CD4-positive, alpha-beta T cell (primary cell): Measurements from ENCODE around the gene KRTAP5-4. TPM values are rescaled to one million over a fixed set of nuclear protein-coding genes. Genes with fewer than 3 reads are reported as not detected.

Experiments
- ATAC-seq: fragments of 200-7000 bp; cut with Tn5 transposase; one replicate; pipeline ENCODE4 v1.10.0; 2022; ENCODE audit warnings: mild to moderate bottlenecking; ENCODE audit not compliant: poor library complexity
- CTCF ChIA-PET: fragments of 350-600 bp; sonication (Branson Sonifier 250); formaldehyde crosslinking; loops from one replicate; lab custom pipeline; 2021; ENCODE audit warnings: antibody characterized with exemption, inconsistent platforms; lab: Charles Lee
- POLR2A ChIA-PET: fragments of 350-600 bp; sonication (Branson Sonifier 250); formaldehyde crosslinking; loops from one replicate; lab custom pipeline; 2021; ENCODE audit warnings: antibody characterized with exemption, inconsistent platforms; lab: Charles Lee
- DNase-seq, 14 experiments: peaks; one replicate each; pipeline ENCODE4 v3.0.0-alpha.2; 2013 to 2020; ENCODE audit warnings: mixed read lengths in 2 of 14
- H3K27ac ChIP-seq, 2 donors: one replicate each; pipeline versions ENCODE4 v1.5.1 to v1.7.0; 2013; ENCODE audit warnings: low read length in 2 of 2, low read depth in 1 of 2, mild to moderate bottlenecking in 1 of 2
- H3K27me3 ChIP-seq, 2 experiments: 1 replicate in 1 of 2; 2 replicates in 1 of 2; pipeline versions ENCODE4 v1.6.1 to v1.7.0; 2013; ENCODE audit warnings: low read length in 2 of 2, control low read depth in 1 of 2, mild to moderate bottlenecking in 1 of 2, moderate library complexity in 1 of 2; ENCODE audit not compliant: insufficient read depth in 2 of 2, control insufficient read depth in 1 of 2
- H3K36me3 ChIP-seq: one replicate; pipeline ENCODE4 v1.6.1; 2013; ENCODE audit warnings: low read length, control low read depth; ENCODE audit not compliant: insufficient read depth
- H3K4me1 ChIP-seq: one replicate; pipeline ENCODE4 v1.6.1; 2013; ENCODE audit warnings: low read length, control low read depth; ENCODE audit not compliant: insufficient read depth
- H3K4me3 ChIP-seq: one replicate; pipeline ENCODE4 v1.5.1; 2013; ENCODE audit warnings: mild to moderate bottlenecking, low read length, moderate library complexity
- H3K9me3 ChIP-seq, 2 experiments: 1 replicate in 1 of 2; 2 replicates in 1 of 2; pipeline versions ENCODE4 v1.6.1 to v1.7.0; 2013; ENCODE audit warnings: low read length in 2 of 2, mild to moderate bottlenecking in 2 of 2, control low read depth in 1 of 2, moderate library complexity in 1 of 2; ENCODE audit not compliant: control insufficient read depth in 1 of 2, insufficient read depth in 1 of 2
- H3K27ac Mint-ChIP-seq: one replicate; pipeline ENCODE4 v1.8.0; 2020; ENCODE audit warnings: mixed read lengths
- H3K27me3 Mint-ChIP-seq: one replicate; pipeline ENCODE4 v1.8.0; 2021; ENCODE audit warnings: mixed read lengths
- H3K36me3 Mint-ChIP-seq: one replicate; pipeline ENCODE4 v1.8.0; 2021; ENCODE audit warnings: low read depth, mixed read lengths
- H3K4me1 Mint-ChIP-seq: one replicate; pipeline ENCODE4 v1.8.0; 2021; ENCODE audit warnings: low read depth, mixed read lengths
- H3K4me3 Mint-ChIP-seq: one replicate; pipeline ENCODE4 v1.8.0; 2020; ENCODE audit warnings: mild to moderate bottlenecking, mixed read lengths
- H3K9me3 Mint-ChIP-seq: one replicate; pipeline ENCODE4 v1.8.0; 2020; ENCODE audit warnings: mixed read lengths
- intact Hi-C, 2 experiments: fragments of 100-400 bp; cut with DNase I in 1 of 2; cut with micrococcal nuclease in 1 of 2; formaldehyde crosslinking; loops; one replicate each; pipeline versions ENCODE4 v1.15.1 to v1.9.0; 2023 to 2025; cut with DNase I, micrococcal nuclease
- total RNA-seq, 174 experiments: library from RNA in 2 of 174; stranded (reverse) in 2 of 174; gene quantifications; one replicate each; pipeline ENCODE4 v1.2.3 and lab custom pipeline; 2021 to 2026
- TF ChIP-seq, protein P1 (sequence below): fragments of 200-600 bp; IDR thresholded peaks from one replicate; pipeline ENCODE4 v1.8.0; 2022; ENCODE audit warnings: antibody characterized with exemption, mild to moderate bottlenecking

Gene KRTAP5-4
- total RNA-seq, 2 experiments from 2014 or later: not detected

- H3K4me3 Mint-ChIP-seq: no peak overlapping the region
- no peak overlapping the region for H3K4me3 ChIP-seq
- H3K27ac Mint-ChIP-seq: no peak overlapping the region
- peaks cover 7 to 22% of the 10 kb centered on the region in 2 experiments for H3K27me3 ChIP-seq
- ChIA-PET CTCF (no interaction called here), POLR2A (no interaction called here)
- H3K9me3 ChIP-seq: peaks cover 0 to 9% of the 10 kb centered on the region in 2 experiments
- ATAC-seq: no peak
- no peaks in the 10 kb centered on the region for H3K9me3 Mint-ChIP-seq
- no peaks in the 10 kb centered on the region for H3K4me1 ChIP-seq
- H3K4me1 Mint-ChIP-seq: no peaks in the 10 kb centered on the region
- TF ChIP-seq, protein P1, sequence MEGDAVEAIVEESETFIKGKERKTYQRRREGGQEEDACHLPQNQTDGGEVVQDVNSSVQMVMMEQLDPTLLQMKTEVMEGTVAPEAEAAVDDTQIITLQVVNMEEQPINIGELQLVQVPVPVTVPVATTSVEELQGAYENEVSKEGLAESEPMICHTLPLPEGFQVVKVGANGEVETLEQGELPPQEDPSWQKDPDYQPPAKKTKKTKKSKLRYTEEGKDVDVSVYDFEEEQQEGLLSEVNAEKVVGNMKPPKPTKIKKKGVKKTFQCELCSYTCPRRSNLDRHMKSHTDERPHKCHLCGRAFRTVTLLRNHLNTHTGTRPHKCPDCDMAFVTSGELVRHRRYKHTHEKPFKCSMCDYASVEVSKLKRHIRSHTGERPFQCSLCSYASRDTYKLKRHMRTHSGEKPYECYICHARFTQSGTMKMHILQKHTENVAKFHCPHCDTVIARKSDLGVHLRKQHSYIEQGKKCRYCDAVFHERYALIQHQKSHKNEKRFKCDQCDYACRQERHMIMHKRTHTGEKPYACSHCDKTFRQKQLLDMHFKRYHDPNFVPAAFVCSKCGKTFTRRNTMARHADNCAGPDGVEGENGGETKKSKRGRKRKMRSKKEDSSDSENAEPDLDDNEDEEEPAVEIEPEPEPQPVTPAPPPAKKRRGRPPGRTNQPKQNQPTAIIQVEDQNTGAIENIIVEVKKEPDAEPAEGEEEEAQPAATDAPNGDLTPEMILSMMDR: no peak
- H3K36me3 Mint-ChIP-seq: no peaks in the 10 kb centered on the region
- intact Hi-C loops: no loop called here
- no peaks in the 10 kb centered on the region for H3K36me3 ChIP-seq
- H3K27ac ChIP-seq: no peak overlapping the region
- peaks cover 20% of the 10 kb centered on the region for H3K27me3 Mint-ChIP-seq
- DNase-seq: no peak
These were observed 47.7 kb upstream of the KRTAP5-4 start for GRCh38 chr11:1669546-1670218.

DNA sequence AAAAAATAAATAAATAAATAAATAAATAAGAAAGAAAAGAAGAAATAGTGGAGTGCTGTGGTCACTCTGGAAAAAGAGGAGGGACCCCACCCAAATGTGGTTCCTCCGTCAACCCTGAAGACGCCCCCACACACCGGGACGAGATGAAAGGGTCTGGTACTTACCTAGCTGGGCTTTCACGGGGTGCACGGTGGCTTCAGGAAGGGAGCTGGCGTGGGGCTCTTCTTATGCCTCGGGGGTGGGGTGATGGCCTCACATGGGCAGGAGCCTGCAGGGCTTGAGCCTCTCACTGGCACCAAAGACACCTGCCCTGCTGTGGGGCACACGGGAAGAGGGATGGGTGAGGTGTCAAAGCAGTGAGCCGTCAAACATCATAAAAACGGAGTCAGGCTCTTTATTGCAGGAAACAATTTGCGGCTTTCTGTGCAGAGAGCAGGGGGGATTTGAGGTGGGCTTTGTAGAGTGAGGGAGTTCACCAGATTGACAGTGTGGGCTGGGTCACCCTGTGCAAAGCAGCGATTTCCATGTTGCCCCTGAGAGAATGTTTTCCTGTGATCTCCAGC is 47.1 kb upstream of the KRTAP5-4 start:
- Histone ChIP-seq H3K27ac (no peak overlapping the region), H3K27me3 (peaks cover 7 to 19% of the 10 kb centered on the region in 2 experiments), H3K4me1 (no peaks in the 10 kb centered on the region), H3K36me3 (no peaks in the 10 kb centered on the region), H3K9me3 (peaks cover 0 to 9% of the 10 kb centered on the region in 2 experiments), H3K4me3 (no peak overlapping the region)
- TF ChIP-seq, protein P1: no peak
- H3K36me3 Mint-ChIP-seq: no peaks in the 10 kb centered on the region
- no peaks in the 10 kb centered on the region for H3K4me1 Mint-ChIP-seq
- intact Hi-C loops: no loop called here
- ATAC-seq (no peak), DNase-seq (no peak)
- no peaks in the 10 kb centered on the region for H3K9me3 Mint-ChIP-seq
- no peak overlapping the region for H3K4me3 Mint-ChIP-seq
- POLR2A ChIA-PET: no interaction called here
- no peak overlapping the region for H3K27ac Mint-ChIP-seq
- H3K27me3 Mint-ChIP-seq: peaks cover 20% of the 10 kb centered on the region
- CTCF ChIA-PET: no interaction called here

DNA sequence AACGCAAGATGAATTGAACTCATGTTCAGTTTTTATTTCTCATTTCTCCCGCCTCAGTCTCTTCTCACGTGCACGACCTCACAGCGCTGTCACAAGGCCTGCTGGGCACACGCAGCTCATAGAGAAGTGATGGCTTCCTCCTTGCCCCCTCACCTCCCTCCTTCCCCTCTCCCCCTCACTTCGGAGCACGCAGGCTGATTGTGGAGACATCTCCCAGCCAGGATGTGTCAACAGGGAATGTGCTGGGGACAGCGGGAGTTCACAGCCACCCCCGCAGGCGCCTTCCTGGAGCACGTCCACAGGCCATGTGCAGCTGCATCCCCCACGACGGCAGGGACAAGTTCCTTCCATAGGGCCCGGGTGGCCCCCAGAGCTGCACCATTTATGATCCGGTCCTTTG is 46.0 kb upstream of the KRTAP5-4 start:
- DNase-seq (no peak), ATAC-seq (no peak)
- ChIA-PET POLR2A (no interaction called here), CTCF (no interaction called here)
- Mint-ChIP-seq H3K4me3 (no peak overlapping the region), H3K27me3 (peaks cover 20% of the 10 kb centered on the region), H3K9me3 (no peaks in the 10 kb centered on the region), H3K36me3 (no peaks in the 10 kb centered on the region), H3K27ac (no peak overlapping the region), H3K4me1 (no peaks in the 10 kb centered on the region)
- Histone ChIP-seq H3K27me3 (peaks cover 7 to 16% of the 10 kb centered on the region in 2 experiments), H3K4me1 (no peaks in the 10 kb centered on the region), H3K36me3 (no peaks in the 10 kb centered on the region), H3K9me3 (peaks cover 0 to 14% of the 10 kb centered on the region in 2 experiments), H3K27ac (no peak overlapping the region), H3K4me3 (no peak overlapping the region)
- intact Hi-C loops: no loop called here
- TF ChIP-seq, protein P1: no peak
